ENCODE data around the gene ASAP2.

DNA sequence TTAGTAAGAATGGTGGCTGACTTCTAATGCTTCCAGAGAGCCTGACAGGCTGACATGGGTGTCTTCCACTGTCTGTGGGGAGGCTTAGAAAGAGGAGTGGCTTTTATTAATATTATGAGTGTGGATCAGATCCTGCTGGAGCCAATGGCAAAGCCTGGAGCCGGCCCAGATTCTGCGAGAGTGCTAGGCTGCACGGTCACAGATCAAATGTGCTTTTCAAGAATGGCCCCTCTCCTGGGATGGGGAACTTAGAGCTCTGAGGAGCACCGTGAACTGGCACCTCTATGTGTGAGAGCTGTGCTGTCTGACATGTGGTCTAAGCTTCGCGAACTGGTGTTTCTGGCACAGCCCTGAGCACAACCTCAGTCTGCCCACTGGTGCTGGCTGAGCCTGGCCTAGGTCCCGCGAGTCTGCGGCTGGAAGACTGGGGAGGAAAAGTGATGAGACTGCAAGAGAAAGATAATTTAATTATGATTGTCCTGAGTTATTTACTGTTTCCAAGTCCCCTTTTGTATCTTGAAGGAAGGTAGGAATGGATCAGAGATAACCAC is 70.4 kb downstream of the ASAP2 start:
- TF ChIP-seq EZH2 (IDR thresholded peaks at IDR 0.05; ENCODE audit: low read length) = no peak
- TF ChIP-seq, protein P1, sequence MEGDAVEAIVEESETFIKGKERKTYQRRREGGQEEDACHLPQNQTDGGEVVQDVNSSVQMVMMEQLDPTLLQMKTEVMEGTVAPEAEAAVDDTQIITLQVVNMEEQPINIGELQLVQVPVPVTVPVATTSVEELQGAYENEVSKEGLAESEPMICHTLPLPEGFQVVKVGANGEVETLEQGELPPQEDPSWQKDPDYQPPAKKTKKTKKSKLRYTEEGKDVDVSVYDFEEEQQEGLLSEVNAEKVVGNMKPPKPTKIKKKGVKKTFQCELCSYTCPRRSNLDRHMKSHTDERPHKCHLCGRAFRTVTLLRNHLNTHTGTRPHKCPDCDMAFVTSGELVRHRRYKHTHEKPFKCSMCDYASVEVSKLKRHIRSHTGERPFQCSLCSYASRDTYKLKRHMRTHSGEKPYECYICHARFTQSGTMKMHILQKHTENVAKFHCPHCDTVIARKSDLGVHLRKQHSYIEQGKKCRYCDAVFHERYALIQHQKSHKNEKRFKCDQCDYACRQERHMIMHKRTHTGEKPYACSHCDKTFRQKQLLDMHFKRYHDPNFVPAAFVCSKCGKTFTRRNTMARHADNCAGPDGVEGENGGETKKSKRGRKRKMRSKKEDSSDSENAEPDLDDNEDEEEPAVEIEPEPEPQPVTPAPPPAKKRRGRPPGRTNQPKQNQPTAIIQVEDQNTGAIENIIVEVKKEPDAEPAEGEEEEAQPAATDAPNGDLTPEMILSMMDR (optimal IDR thresholded peaks at IDR 0.05 in 1 of 3, IDR thresholded peaks at IDR 0.05 in 1 of 3, conservative IDR thresholded peaks at IDR 0.05 in 1 of 3; ENCODE audit: extremely low read depth in 1 of 3, insufficient read depth in 2 of 3, low read length in 3 of 3) = no peak
